Heart left ventricle (tissue), 13 donors: ENCODE data around the gene KRT77.

Source experiments
- CTCF ChIP-seq, 12 donors: fragments of 200-600 bp; sonication (generic) in 4 of 12; IDR thresholded peaks; one replicate each; pipeline versions ENCODE4 v1.5.0 to v1.8.0; 2018 to 2022; ENCODE audit warnings: antibody characterized with exemption in 12 of 12, mild to moderate bottlenecking in 5 of 12
- POLR2A ChIP-seq, 2 donors: fragments of 450-650 bp; IDR thresholded peaks; one replicate each; pipeline ENCODE4 v1.6.1; 2017; ENCODE audit warnings: antibody characterized with exemption in 2 of 2, mild to moderate bottlenecking in 2 of 2, moderate library complexity in 2 of 2
- donor health status: ischemic (EF 13 %, LVEDD 7.1; RV severe dilation, severe dysfunction).
- donor health status: DM: no; HTN: yes; CAD: no.
- donor health status: DM: no; HTN: no; CAD: no.
- donor health status: ischemic (EF 25% LVEDD 6.9; RV normal size, moderate dysfunction).
- donor health status: ischemic (EF 25% LVEDD 5.7; RV mildly dilated, moderate dysfunction).
- donor health status: ischemic (EF 35%, LVEDD 5.7; RV mildly dilated, moderate dysfunction).
- donor health status: nonischemic (EF 11% LVEDD 7.7; RV severe dilation, severe dysfunction).
- donor health status: DM: yes; HTN: yes; CAD: no.
- donor health status: PGD.
- donor health status: ischemic (EF 29% LVEDD 5.4; RV normal size, mild dysfunction).
- donor health status: nonischemic (EF 23%, LVEDD 6.1; RV moderate dilation, normal function).

GRCh38 chr12:52670961-52671360 lies 32.4 kb downstream of the KRT77 start:
- no peak for TF ChIP-seq CTCF (IDR thresholded peaks at IDR 0.05)
- TF ChIP-seq POLR2A (IDR thresholded peaks at IDR 0.05) = no peak
